NCI-H1436 treated with DMSO at 0.1 percent for 48 hours (cell line): Measurements from ENCODE around the gene ERBB4.
"Not testable (repeated sequence)": the region's sequence is repeated elsewhere in the genome, so short reads cannot be mapped to it uniquely, and the experiment has no call there.

Experiments
- DNase-seq: peaks from one replicate; lab custom pipeline; 2025; lab: John Stamatoyannopoulos, UW

Gene ERBB4

DNA sequence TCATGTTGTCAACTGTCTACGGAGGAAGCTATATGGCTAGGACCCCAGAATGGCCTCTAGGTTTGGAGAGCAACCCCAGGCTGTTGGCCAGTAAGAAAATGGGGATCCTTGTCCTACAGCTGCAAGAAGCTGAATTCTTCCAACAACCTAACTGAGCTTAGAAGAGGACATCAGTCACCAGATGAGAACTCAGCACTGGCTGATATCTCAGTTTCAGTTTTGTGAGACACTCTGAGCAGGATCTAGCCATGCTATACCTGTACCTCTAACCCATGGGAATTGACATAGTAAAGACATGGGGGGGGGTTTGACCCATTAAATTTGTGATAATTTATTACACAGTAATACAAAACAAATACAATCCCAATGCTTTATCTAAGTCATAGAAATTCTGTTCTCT, 312.5 kb downstream of the ERBB4 start:
- DNase-seq: no peak

GRCh38 chr2:212223696-212224095, 314.9 kb downstream of the ERBB4 start:
- no peak for DNase-seq

DNA sequence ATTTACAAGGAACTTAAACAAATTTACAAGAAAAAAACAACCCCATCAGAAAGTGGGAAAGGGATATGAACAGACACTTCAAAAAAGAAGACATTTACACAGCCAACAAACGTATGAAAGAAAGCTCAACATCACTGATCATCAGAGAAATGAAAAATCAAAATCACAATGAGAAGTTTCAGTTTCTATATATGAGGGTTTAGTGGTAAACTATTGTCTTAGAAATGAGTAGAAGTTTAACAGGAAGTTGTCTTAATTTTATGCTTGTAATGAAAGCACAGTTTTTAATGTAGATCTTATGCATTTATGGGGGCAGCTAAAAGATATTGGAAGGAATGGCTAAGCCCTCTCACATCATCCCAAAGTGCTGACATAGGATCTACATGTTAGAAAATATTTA, 325.4 kb downstream of the ERBB4 start:
- DNase-seq: no peak

DNA sequence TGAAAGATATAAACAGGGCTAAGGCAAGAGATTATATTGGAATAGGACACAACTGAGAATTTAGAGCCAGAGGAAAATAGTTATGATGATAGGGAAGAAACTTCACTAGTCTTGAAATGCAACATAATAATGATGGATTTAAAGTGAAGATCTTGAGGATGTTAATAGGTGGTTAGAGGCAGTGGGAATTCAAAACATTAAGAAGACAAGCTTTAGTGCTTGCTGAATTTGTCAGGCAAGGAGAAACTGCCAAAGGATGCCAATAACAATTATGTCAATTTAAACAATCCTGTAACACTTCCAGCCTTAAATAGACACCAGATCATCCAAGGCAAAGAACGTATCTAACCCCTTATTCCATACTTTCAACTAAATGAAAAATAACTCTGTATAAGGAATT, 330.1 kb downstream of the ERBB4 start:
- no peak for DNase-seq

GRCh38 chr2:212197776-212198175, 340.8 kb downstream of the ERBB4 start:
- DNase-seq: no peak

- no peak for DNase-seq
Observed at GRCh38 chr2:212195626-212196025, 343.0 kb downstream of the ERBB4 start.

DNA sequence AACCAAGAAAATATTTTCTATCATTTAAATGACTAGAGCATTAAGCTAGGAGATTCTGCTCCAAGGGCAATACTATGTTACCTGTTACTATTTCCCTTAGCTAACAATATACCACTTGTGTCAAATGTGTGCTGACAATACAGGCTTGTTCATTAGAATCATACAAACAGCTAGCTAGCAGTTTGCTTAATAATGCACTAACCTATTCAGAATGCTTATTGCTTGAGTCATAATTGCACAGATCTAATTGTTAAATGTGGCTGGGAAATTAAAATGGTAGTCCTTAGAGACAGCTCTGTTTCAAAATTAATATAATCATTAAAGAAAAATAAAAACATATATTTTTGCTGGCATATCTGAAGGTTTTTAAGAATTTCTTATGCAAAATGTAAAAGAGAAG, 344.2 kb downstream of the ERBB4 start:
- peak; percentile 29 for DNase-seq

GRCh38 chr2:212193803-212194202, 344.8 kb downstream of the ERBB4 start:
- DNase-seq: no peak

- DNase-seq: no peak
Observed at GRCh38 chr2:212193056-212193455, 345.5 kb downstream of the ERBB4 start.

DNA sequence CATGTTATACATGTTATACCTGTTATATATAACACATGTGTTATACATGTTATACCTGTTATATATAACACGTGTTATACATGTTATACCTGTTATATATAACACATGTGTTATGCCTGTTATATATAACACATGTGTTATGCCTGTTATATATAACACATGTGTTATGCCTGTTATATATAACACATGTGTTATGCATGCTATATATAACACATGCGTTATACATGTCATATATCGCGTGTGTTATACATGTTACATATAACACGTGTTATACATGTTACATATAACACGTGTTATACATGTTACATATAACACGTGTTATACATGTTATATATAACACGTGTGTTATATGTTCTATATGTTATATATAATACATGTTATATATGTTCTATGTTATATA, 347.2 kb downstream of the ERBB4 start:
- DNase-seq: not testable (repeated sequence)

DNA sequence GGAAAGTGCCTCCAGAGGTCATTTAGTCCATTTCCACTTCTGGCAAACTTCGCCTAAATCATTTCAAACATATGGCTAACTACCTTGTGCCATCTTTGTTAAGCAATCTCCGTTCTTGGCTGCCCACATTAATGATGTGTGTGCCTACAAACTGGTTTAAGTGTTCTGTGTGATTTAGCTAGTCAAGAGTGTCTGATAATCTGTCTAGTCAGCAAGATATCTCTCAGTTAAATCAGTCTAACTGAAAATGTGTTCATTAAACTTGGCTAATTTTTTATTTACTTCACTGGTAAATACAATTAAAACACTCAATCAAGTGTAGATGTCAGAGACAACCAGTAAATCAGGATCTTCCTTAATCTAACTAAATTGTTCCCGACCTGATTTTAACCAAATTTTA, 352.4 kb downstream of the ERBB4 start:
- no peak for DNase-seq

DNA sequence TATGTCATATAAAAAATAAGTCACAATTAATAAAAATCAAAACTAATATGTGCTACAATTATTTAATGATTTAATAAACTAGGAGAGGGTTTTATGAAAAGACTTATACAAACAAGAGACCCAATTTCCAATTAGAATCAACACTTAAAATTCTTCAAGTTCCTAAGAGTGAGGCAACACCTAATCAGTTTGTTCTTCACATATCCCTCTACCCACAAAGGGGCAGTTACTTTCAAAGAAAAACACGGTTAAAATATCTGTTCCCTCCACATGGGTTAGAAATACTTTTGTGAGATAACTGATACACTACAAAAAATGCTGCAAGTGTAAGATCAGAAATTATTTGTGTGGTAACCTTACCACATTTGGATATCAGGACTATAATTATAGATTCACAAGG, 357.0 kb downstream of the ERBB4 start:
- no peak for DNase-seq

GRCh38 chr2:212180408-212181083, 358.1 kb downstream of the ERBB4 start:
- no peak for DNase-seq

DNA sequence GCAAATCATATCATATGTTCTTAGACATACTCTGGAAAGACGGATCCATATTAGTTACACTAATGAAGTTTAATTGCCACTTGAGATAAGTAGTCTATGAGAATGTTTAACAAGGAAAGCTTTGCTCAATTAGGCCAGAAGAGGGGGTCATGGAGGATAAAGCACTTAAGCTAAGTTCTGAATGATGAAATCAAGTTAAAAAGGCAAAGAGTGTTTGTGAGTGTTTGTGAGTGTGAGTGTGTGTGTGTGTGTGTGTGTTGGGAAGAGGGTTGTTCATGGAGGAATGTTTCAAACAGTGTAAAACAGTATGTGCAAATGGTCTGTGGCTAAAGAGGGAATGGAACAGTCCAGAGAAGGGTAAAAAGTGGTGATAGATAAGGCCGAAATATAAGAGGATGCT, 360.9 kb downstream of the ERBB4 start:
- no peak for DNase-seq

DNA sequence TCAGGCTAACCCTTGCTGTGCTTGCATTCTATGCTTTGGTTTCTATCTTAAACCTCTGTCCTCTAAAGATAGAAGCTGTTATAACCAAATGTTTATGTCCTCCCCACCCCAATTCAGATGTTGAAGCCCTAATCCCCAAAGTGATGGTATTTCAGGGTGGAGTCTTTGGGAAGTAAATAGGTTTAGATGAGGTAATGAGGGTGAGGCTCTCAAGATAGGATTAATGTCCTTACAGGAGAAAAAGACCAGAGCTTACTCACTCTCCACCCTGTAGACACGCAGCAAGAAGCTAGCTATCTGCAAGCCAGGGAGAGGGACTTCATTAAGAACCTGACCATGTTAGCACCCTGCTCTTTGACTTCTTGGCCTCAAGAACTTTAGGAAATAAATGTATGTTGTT, 362.5 kb downstream of the ERBB4 start:
- DNase-seq: no peak

GRCh38 chr2:212173756-212174510, 364.7 kb downstream of the ERBB4 start:
- no peak for DNase-seq

DNA sequence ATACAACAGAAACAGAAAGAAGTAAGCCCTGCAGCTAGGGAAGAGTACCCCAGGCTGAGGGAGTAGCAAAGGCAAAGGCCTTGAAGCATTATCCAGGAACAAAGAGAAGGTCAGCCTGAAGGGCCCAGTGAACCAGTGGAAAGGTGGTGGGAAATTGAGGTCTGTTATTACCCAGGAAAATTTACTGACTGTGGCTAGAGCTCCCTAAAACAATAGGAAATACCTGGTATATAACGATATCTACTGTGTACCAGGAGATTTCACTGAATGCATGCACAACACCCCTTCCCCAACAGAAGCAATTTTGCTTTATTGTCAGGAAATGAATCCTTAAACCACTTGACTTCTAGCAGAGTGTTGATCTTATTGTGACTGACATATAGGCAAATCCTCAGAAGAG, 365.3 kb downstream of the ERBB4 start:
- DNase-seq: no peak

DNA sequence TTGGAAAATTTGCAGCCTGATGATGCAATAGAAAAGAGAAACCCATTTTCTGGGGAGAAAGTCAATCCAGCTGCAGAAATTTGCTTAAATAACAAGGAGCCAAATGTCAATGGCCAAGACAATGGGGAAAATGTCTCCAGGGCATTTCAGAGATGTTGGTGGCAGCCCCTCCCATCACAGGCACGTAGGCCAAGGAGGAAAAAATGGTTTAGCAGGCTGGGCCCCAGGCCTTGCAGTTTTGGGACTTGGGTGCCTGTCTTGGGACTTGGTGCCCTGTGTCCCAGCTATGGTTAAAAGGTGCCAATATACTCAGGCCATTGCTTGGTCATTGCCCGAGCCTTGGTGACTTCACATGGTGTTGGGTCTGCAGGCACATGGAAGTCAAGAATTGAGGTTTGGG, 368.2 kb downstream of the ERBB4 start:
- DNase-seq: no peak

- no peak for DNase-seq
Observed at GRCh38 chr2:212158081-212158480, 380.5 kb downstream of the ERBB4 start.

DNA sequence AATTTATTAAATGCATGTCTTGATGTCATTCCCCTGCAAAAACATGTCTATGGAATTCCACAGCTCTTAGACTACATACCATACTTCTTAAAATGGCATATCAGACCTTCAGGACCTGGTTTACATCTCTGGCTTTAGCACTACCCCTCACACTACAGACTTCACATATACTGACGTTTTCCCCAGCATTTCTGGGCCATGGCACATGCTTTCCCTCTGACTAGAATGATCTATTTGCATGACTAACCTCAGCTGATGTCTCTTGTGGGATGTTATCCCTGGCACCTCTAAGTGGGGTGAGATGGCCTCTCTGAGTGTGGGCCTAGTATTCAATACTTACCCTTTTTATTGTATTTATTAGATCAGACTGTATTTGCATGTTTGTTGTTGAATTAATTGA, 381.6 kb downstream of the ERBB4 start:
- no peak for DNase-seq

GRCh38 chr2:212156088-212156487, 382.5 kb downstream of the ERBB4 start:
- no peak for DNase-seq

- DNase-seq: peak; percentile 79
Observed at GRCh38 chr2:212154477-212154878, 384.1 kb downstream of the ERBB4 start.

- no peak for DNase-seq
Observed at GRCh38 chr2:212153923-212154322, 384.7 kb downstream of the ERBB4 start.
